ENCODE measurements around the gene SAT2. TPM values are rescaled to one million over a fixed set of nuclear protein-coding genes. Genes with fewer than 3 reads are reported as not detected.

Gene SAT2
- total RNA-seq, 1 experiment from 2014 or later, result 28.1 TPM

DNA sequence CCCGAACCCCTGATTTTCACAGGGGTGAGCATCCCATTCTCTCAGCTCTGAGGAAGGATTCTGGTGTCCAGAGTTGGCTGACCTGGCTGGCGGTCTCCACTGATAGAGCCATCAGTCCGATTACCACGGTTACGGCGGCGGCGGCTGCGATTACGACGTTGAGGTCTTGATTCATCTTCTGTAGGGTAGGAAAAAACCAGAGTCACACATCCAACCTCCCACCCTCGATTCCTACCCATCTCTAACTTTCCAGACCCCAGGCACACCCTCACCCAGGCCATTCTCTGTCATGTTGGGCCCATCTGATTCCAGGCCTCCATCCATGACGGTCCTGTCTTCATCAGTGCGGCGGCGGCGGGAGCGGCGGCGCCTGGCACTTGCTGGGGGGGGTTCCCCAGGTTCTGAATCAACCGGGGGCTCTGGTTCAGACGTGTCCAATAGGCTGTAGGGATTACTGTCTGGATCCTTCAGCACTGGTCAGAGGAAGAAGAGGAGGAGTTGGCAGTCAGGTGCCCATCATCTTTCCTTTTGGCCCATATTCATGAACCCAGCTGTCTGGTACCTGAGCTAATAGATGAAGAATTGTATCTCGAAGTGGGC, 35.1 kb downstream of the SAT2 start:
- H3K4me1 ChIP-seq (replicated peaks), result peaks cover 10% of the 10 kb centered on the region
- H3K4me3 ChIP-seq, result no peak overlapping the region
- no peak overlapping the region for H3K27ac ChIP-seq
- H3K9me3 ChIP-seq (replicated peaks), result no peaks in the 10 kb centered on the region
- peaks cover 95% of the 10 kb centered on the region for H3K36me3 ChIP-seq
- no peaks in the 10 kb centered on the region for H3K27me3 ChIP-seq (replicated peaks)
- DNase-seq (ENCODE audit: low read depth in 1 of 2, low spot score in 2 of 2), result no peak

DNA sequence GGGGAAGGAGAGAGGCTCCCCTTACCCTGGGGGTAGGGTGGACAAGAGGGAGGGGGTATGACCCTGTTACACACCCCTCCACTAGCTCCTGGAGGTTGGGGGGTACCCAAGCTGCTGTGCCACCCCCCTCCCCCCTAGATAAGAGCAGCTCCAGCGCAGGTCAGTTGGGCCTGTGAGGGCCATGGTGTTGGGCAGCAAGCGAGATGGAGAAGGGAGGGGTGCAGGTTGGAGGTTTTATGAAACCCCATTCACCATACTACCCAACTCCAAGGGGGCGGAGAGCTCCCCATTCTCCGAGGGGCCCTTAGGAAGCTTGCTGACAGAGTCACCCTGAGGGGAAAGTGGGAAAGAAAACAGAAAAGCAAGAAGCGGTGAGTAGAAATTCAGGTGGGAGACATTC, 36.0 kb downstream of the SAT2 start:
- H3K4me3 ChIP-seq, result no peak overlapping the region
- peaks cover 10% of the 10 kb centered on the region for H3K4me1 ChIP-seq (replicated peaks)
- H3K27me3 ChIP-seq (replicated peaks), result no peaks in the 10 kb centered on the region
- no peak overlapping the region for H3K27ac ChIP-seq
- peaks cover 91% of the 10 kb centered on the region for H3K36me3 ChIP-seq
- H3K9me3 ChIP-seq (replicated peaks), result no peaks in the 10 kb centered on the region
- DNase-seq (ENCODE audit: low read depth in 1 of 2, low spot score in 2 of 2), result no peak

DNA sequence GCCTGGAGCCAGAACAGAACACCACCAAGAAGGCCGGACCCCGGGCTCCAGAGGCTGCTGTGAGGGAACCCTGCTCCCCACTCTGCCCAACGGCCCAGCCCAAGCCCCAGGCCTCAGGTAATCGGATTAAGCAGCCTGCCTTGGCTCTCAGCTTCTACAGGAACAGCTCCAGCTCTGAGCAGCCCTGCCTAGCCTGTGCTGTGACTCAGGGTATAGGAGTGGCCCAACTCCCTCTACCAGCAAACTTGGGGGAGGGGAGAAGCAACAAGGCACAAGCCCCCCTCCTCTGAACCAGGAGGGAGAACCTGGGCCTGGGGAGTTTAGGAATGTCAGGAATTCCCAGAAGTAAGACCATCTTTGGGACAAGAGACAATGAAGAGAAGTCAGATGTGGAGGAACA, 36.9 kb downstream of the SAT2 start:
- no peak for DNase-seq (ENCODE audit: low read depth in 1 of 2, low spot score in 2 of 2)
- Histone ChIP-seq H3K36me3 (peaks cover 87% of the 10 kb centered on the region), H3K4me3 (no peak overlapping the region), H3K4me1 (replicated peaks) (peaks cover 10% of the 10 kb centered on the region), H3K27me3 (replicated peaks) (no peaks in the 10 kb centered on the region), H3K27ac (no peak overlapping the region), H3K9me3 (replicated peaks) (no peaks in the 10 kb centered on the region)

DNA sequence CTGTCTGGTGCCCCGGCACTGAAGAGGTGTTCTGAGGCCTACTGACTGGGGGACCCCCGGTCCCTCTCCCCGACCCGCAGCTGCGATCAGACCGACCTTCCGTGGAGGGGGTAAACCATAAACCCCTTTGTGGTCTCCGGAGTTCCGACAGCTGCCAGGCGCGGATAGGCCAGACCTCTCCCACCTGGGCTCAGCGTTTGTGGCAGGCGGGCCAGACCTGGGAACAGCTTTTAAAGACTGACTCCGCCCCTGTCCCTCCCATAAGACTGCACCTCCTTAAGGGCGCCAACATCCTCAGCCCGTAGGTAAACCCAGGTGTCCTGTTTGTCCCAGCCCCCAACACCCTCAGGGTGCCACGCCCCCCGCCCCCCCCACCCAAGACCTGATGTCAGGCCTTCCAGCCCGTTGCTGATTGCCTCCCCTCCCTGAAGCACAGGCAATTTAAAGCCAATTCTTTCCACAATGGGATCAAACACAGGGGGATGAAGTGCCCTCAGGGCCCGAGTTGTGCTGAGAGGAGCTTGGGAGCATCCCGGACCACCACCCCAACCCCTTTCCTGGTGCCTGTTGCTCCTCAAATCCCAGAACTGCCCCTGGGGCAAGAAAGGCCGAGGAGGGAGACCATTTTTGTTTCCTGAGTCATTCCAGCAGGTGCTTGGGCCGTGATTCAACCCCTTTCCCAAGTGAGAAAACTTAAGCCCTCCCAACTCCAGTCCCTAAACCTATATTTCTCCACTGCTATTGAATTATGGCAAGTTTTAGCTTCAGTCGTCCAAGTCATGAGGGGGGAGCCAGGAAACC, 37.5 kb downstream of the SAT2 start, which contains the start of gene SOX15:
Gene SOX15, minus strand, starts transcription at position 204 of the 801 bp plus-strand sequence. CDS start 418 bp downstream, outside the sequence.
- H3K4me3 ChIP-seq, result no peak within 1 kb of the TSS

DNA sequence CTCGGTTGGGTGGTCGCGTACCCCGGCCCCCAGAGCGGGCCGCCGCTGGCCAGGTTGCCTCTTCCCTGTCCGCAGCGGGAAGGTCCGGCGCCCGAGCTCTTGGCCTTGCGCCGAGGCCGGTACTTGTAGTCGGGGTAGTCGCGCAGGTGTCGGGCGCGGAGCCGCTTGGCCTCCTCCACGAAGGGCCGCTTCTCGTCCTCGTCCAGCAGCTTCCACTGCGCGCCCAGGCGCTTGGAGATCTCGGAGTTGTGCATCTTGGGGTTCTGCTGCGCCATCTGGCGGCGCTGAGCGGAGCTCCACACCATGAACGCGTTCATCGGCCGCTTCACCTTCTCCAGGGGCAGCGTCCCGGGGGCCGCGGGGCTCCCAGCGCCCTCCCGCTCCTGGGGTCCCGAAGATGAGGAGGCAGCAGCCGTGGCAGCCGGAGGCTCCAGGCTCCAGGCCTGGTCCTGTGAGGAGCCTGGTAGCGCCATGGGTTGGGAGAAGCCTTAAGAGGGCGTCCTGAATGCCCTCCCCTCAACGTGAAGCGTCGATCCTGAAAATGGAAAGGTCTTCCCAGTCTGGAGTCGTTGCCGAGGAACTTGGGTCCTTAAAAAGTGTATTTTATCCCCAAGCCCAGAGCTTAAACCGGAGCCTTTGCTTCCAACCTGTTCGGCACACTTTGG, 38.3 kb downstream of the SAT2 start:
- no peak overlapping the region for H3K27ac ChIP-seq
- no peak overlapping the region for H3K4me3 ChIP-seq
- peaks cover 19% of the 10 kb centered on the region for H3K4me1 ChIP-seq (replicated peaks)
- H3K36me3 ChIP-seq, result peaks cover 76% of the 10 kb centered on the region
- no peak for DNase-seq (ENCODE audit: low read depth in 1 of 2, low spot score in 2 of 2)
- H3K27me3 ChIP-seq (replicated peaks), result no peaks in the 10 kb centered on the region
- no peaks in the 10 kb centered on the region for H3K9me3 ChIP-seq (replicated peaks)

More for the DNA sequence above, 37.5 kb downstream of the SAT2 start, which contains the start of gene SOX15:
- Histone ChIP-seq H3K27me3 (replicated peaks) (no peaks in the 10 kb centered on the region), H3K36me3 (peaks cover 83% of the 10 kb centered on the region), H3K9me3 (replicated peaks) (no peaks in the 10 kb centered on the region), H3K4me1 (replicated peaks) (peaks cover 12% of the 10 kb centered on the region), H3K27ac (no peak within 1 kb of the TSS)
- no peak for DNase-seq (ENCODE audit: low read depth in 1 of 2, low spot score in 2 of 2)

DNA sequence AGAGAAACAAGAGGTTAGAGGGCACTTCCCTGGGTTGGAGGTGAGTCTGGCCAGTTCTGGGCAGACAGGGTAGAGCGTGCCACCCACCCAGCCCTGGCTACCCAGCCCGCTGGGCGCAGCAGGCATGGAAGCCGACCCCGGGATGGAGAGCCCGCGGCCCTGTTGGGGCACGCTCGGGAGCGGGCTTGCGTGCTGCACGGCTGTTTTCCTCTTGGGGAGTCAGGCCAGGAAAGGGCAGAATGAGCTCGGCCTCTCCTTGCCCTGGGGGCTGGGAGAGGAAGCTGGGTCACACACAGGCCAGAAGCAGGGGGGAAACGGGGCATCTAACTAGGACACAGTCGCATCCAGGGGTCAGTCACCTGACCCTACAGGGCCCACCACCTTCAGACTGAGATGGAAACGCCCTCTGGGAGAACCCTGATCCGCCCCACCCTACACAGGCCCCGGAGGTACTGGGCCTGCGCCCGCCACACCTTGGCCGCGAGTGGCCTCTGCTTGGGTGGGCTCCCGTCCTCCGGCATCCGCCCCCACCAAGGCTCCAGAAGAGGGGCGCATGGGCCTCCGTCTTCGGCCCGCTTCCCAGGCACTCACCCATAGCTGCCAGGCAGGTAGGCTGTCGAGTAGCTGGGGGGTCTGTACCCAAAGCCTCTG, 38.9 kb downstream of the SAT2 start:
- no peak overlapping the region for H3K27ac ChIP-seq
- H3K9me3 ChIP-seq (replicated peaks), result no peaks in the 10 kb centered on the region
- H3K27me3 ChIP-seq (replicated peaks), result no peaks in the 10 kb centered on the region
- H3K36me3 ChIP-seq, result peaks cover 69% of the 10 kb centered on the region
- H3K4me1 ChIP-seq (replicated peaks), result peaks cover 19% of the 10 kb centered on the region
- DNase-seq (ENCODE audit: low read depth in 1 of 2, low spot score in 2 of 2), result no peak
- H3K4me3 ChIP-seq, result no peak overlapping the region

DNA sequence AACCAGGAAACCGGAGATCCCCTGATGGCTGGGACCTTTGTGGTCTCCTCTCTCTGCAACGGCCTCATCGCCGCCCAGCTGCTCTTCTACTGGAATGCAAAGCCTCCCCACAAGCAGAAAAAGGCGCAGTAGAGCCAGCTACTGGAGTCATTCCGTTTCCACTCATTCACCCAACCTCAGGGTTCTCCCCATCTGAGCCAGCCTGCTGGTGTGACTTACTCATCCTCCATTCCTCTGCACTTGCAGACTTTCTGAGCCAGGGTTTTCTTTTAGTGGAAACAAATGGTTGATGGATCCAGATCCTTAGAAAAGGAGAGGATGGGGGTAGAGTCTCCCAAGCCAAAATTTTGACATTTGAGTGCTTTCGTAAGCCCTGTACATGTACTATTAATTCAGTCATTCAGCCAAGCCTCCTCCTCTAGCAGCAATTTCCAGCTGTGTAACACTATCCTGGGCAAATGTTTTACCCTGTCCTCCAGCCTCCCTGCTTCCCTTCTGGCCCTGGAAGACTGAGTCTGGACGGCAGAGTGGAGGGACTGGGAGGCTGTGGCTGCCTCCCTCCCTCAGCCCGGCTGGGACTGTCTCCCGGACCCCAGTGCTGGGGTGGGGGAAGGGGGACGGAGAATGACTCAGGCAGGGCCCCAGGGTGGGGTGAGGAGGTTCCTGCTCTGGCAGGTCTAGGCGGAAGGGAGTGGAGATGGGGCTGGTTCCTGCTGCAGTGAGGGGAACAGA, 40.0 kb downstream of the SAT2 start:
- Histone ChIP-seq H3K4me3 (no peak overlapping the region), H3K36me3 (peaks cover 65% of the 10 kb centered on the region), H3K4me1 (replicated peaks) (peaks cover 28% of the 10 kb centered on the region), H3K27ac (no peak overlapping the region), H3K9me3 (replicated peaks) (no peaks in the 10 kb centered on the region), H3K27me3 (replicated peaks) (no peaks in the 10 kb centered on the region)
- no peak for DNase-seq (ENCODE audit: low read depth in 1 of 2, low spot score in 2 of 2)

DNA sequence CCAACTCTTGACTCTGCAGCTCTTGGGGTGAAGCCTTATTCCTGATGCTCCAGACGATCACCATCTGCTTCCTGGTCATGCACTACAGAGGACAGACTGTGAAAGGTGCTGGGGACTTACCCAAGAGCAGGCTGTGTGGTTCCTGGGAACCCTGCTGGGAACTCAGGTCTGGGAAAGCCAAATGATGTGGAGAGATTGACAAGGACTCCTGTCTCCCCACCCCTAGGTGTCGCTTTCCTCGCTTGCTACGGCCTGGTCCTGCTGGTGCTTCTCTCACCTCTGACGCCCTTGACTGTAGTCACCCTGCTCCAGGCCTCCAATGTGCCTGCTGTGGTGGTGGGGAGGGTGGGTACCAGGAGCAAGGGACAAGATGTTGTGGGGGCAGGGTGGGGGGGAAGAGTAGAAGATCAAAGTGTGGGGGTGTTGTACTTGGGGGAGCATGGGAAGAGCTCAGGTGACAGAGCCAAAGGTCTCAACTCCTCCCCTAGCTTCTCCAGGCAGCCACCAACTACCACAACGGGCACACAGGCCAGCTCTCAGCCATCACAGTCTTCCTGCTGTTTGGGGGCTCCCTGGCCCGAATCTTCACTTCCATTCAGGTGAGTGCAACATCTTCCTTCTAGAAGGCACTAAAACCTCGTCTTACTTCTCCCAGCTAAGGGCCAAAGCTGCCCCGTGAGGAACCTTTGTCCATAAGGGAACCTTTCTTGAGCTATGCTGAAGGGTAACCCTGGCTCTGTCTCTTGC, 40.8 kb downstream of the SAT2 start:
- Histone ChIP-seq H3K4me1 (replicated peaks) (peaks cover 30% of the 10 kb centered on the region), H3K27ac (no peak overlapping the region), H3K36me3 (peaks cover 64% of the 10 kb centered on the region)

DNA sequence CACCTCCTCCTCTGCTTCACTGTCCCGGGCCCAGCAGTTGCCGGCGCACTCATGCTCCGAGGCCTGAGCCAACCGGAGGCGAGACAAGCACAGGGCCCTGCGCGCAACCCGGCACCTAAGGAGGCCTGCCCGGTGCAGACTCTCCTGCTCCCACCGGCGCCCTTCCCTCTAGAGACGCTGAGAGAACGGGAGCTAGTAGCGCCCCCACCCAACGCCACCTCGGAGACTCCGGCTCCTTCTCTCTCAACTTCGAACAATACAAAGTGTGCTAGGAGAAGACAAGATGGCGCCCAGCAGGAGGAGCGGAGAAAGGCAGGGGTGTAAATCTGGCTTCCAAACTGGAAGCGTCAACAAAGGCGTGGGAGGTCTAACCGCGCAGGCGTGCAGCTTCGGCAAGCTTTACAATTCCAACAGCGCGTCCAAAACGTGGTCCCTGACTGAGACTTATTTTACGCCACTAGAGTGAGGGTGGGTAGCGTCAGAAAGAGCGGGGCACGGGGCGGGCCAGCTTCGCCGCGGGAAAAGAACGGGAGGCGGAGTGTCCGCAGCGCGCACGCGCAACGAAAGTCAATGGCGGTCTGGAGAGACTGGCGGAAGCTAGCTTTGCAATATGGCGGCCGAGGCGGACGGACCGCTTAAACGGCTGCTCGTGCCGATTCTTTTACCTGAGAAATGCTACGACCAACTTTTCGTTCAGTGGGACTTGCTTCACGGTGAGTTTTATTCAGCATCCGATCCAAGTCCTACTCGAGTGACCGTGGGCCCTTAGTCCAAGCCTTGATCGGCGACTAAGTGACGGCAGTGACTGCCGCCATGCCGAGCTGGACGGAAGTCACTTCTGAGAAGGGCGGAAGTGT, 44.1 kb downstream of the SAT2 start, which contains the start of gene MPDU1:
Gene MPDU1, plus strand, starts transcription at position 600 of the 857 bp plus-strand sequence. Its CDS starts 11 bp downstream, at position 611.
- DNase-seq (ENCODE audit: low read depth in 1 of 2, low spot score in 2 of 2), result peak; percentile 97 to 98
- peaks cover 57% of the 10 kb centered on the region for H3K36me3 ChIP-seq
- no peaks in the 10 kb centered on the region for H3K9me3 ChIP-seq (replicated peaks)
- H3K27me3 ChIP-seq (replicated peaks), result no peaks in the 10 kb centered on the region
- H3K27ac ChIP-seq, result peak within 1 kb of the TSS; percentile 98
- H3K4me1 ChIP-seq (replicated peaks), result peaks cover 33% of the 10 kb centered on the region
- H3K4me3 ChIP-seq, result peak within 1 kb of the TSS; percentile 60

More for the DNA sequence above, 40.8 kb downstream of the SAT2 start:
- no peak for DNase-seq (ENCODE audit: low read depth in 1 of 2, low spot score in 2 of 2)
- Histone ChIP-seq H3K9me3 (replicated peaks) (no peaks in the 10 kb centered on the region), H3K4me3 (no peak overlapping the region), H3K27me3 (replicated peaks) (no peaks in the 10 kb centered on the region)

DNA sequence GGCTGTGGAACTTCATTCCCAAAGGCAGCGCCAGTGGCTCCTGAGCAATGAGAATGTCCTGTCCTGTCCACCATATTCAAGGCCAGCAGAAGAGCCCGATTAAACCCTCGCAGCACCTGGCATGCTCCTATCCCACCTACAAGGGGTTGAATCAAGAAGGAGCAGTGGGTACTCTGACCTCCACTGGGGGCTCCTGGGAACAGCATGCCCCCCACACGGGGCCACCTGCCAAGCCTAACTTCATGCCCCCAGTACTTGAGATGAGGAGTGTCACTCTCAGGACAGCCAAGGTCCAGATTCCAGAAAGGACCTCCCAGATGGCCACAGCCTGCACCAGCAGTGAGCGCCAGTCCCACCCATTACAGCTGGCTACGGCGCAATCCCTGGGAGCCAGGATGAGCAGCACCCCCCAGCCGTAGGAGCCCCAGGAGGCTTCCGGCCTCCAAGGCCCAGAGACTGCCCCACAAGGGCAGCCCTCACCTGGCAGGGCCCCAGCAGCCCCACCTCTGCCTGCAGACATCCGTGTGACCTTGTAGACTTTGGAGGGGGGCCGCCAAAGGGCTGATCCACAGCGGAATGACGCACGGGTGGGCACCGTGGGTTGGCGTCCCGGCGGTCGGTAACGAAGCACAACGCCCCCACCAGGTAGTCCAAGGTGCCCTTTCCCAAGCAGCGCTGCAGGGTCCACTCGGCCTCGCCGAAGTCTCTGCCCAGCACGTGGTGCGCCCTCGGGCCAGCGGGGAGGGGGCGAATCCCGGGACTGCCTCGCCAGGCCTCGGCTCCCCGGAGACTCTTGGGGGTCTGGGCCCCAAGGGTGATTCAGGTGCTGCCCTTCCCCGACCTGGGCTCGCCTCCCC, 45.0 kb downstream of the SAT2 start:
- H3K4me3 ChIP-seq, result peak overlapping the region; percentile 60; the same call in 1 of the 2 replicates
- peak overlapping the region; percentile 98 for H3K27ac ChIP-seq
- no peaks in the 10 kb centered on the region for H3K27me3 ChIP-seq (replicated peaks)
- H3K4me1 ChIP-seq (replicated peaks), result peaks cover 33% of the 10 kb centered on the region
- DNase-seq (ENCODE audit: low read depth in 1 of 2, low spot score in 2 of 2), result no peak
- H3K9me3 ChIP-seq (replicated peaks), result no peaks in the 10 kb centered on the region
- H3K36me3 ChIP-seq, result peaks cover 60% of the 10 kb centered on the region
